CD4-positive, alpha-beta T cell treated with Interleukin-6 at 100 ng/mL for 8 hours (primary cell): ENCODE measurements around the gene ABTB2.

Source experiments
- DNase-seq: peaks from one replicate; pipeline ENCODE4 v3.0.0-alpha.2; 2020; ENCODE audit warnings: mixed read lengths, low spot score

Gene ABTB2

DNA sequence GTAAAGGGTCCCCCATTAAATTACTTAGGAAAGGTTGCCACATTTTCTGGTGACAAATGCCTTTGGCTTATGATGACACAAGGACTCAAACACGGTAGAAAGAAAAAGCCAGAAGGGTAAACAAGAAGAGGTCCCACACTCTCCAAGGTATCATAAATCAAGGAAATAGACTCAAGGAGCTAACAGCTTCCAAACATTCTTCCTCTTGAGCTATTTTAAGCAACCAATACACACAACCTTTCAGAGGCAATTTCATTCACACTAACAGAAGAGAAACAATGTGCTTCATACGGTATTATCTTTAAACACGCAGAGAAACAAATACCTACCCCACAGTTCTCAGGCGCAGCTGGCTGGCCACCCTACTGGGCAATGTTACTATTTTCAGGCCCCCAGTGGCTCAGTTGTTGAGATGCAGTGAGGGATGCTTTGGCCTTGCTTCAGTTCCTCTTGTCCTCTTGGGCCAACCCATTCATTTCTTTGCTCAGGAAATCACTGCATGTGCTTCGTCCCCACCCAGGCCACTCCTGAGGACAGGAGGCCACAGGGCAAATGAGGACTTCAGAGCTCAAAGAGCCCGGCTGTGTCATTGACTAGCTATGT is 15.8 kb downstream of the ABTB2 start:
- DNase-seq = no peak

DNA sequence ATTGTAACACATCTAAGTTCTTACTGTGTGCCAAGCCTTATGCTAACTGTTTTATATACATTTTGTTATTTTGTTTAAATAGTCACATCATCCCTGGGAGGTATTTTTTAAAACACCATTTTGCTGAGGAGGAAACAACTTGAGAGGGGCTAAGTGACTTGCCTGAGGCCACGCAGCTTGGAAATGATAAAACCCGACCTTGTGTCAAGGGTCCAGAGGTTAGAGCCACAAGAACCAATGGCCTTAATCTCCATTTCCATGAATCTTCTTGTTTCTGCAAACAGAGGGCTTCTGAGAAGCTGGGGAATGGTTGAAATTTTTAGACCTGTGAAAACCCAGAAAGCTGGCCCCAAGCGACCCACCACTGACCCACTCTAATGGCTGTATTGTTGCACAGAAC is 16.7 kb downstream of the ABTB2 start:
- no peak for DNase-seq

- DNase-seq = no peak
These were observed 17.2 kb downstream of the ABTB2 start for GRCh38 chr11:34340653-34341052.

GRCh38 chr11:34339149-34340064 is 18.4 kb downstream of the ABTB2 start:
- DNase-seq = no peak

- no peak for DNase-seq
These were observed 20.8 kb downstream of the ABTB2 start for GRCh38 chr11:34337016-34337415.

GRCh38 chr11:34335801-34336200 is 22.0 kb downstream of the ABTB2 start:
- DNase-seq = no peak

DNA sequence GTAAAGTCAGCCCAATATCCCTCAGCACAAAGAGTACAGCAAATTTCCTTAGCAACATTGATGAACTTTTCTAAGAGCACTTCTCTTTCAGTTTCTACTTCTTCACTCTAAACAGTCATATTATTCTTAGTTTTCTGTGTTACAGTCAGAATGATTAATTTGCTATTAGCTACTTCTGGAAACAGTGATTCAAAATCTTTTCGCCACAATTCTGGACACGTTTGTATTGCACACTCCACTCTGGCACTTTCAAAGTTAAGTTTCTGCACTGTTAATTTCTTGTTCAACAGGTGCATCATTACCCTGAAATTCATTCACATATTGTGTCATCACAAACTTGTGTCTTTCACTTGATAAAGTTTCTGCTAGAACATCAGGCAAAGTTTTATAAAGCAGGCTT is 22.5 kb downstream of the ABTB2 start:
- no peak for DNase-seq

DNA sequence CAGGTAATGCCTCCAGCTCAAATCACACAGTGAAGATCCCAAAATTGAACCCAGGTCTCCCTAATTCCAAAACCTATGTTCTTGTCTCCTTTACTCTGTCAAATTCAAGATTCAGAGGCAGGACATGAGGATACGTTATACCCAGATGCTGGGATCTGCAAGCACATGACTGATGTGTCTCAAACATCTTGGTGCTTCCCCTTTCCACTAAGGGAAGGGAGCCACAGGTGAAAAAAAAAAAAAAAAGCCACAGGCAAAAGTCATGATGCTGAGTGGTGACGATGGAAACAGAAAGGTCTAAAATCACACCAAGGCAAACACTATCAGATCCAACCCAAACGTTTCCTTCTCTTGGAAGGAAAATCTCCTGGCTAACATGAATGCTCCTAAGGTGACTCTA is 24.0 kb downstream of the ABTB2 start:
- no peak for DNase-seq

DNA sequence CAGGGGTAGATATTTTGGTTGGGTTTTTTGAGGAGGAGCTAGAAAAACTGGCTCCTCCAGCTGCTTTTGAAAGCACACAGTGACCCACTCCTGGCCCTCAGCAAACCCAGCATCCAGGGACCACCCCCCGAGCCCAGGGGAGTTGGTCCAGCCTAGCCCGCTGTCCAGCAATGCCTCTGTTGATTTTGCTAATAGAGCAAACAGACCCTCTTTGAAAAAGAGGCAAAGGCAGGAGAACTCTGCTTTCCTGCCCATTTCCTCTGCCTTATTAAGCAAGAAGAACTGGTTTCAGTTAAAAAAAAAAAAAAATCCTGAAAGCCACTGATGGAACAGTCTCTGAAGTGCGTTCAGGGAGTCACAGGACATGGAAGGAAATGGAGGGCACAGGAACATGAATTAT is 25.3 kb downstream of the ABTB2 start:
- no peak for DNase-seq

DNA sequence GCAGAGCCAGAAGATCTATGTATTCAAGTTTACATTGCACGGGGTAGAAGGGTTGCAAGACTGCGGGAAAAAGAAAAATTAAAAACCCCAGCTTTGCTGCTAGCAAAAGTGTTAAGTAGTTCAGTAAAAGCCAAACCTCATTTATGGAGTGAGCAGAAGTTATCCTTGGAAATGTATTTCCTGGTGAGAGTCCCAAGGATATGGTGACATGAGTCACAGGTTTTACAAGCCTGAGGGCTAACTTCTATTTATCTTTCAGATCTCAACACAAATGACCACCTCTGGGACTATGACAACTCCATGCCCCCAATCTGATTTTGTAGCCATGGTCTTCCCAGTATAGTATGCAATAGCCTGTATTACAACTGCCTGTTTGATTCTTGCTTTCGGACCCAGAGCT is 26.1 kb downstream of the ABTB2 start:
- no peak for DNase-seq

DNA sequence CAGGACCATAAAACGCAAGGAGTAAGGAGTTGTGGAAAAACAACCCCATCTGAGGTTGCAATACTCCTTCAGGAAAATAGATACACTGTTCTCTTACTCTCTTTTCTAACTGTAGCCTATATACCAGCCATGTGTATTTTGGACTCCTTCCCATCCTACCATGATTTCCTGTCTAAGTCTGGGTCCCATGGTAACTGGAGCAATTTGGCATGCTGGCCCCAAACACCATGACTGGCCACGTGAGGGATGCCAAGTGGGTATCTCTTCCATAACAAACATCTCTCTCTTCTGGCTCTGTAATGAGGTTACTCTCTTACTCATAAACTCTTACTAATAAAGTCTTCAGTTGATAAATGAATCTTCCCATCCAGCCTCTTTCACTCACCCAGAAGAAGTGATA is 26.5 kb downstream of the ABTB2 start:
- no peak for DNase-seq

GRCh38 chr11:34330653-34331052 is 27.2 kb downstream of the ABTB2 start:
- DNase-seq = no peak

DNA sequence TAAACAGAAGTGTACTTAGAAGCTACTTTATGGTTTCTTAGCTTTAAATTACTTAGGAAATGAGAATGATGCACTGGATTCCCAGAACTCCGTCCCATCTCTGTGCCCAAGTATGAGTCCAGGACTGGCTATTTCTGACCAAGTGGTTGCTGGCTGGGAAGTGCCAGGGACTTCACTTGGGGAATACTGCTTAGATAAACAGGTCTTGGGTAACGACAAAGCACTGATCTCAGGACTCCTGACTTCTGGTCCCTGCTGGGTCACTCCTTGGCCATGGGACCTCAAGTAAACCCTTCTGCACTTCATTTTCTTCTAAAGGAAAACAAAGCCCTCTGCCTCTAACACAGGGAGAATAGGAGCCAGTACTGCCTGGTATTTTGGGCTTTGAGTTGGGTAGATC is 27.9 kb downstream of the ABTB2 start:
- DNase-seq = no peak

DNA sequence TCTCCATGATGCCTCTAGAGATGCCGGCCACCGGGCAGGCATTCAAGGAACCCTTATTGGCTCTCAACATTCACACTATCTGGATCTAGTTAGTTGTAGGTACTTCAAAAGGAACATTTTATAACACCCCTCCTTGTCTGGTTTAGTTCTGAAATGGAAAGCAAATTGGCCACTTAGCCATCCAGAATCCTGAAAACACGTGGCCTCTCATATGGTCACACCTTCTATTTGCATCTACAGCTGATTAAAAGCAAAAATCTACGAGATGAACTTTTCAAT is 29.2 kb downstream of the ABTB2 start:
- DNase-seq = no peak

GRCh38 chr11:34327804-34328631 is 29.8 kb downstream of the ABTB2 start:
- DNase-seq = no peak

DNA sequence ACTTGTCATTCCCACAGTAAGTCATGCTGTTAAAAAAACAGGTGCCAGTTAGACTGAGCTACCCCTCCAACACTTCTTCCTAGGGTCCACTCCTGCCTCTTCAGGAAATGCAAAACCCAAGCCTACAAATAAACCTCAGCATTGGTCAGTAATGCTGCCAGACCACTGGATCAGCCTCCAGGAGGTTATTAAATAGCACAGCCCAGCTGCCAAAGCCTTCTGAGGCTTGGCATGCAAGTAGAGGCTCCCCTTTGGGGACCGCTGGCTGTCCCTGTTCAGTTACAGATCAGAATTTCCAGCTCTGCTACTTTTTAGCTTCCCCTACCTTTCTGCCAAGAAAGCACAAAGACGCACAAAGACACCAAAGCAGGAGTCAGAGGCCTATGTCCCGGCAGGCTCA is 33.3 kb downstream of the ABTB2 start:
- no peak for DNase-seq

GRCh38 chr11:34323601-34324000 is 34.2 kb downstream of the ABTB2 start:
- no peak for DNase-seq

DNA sequence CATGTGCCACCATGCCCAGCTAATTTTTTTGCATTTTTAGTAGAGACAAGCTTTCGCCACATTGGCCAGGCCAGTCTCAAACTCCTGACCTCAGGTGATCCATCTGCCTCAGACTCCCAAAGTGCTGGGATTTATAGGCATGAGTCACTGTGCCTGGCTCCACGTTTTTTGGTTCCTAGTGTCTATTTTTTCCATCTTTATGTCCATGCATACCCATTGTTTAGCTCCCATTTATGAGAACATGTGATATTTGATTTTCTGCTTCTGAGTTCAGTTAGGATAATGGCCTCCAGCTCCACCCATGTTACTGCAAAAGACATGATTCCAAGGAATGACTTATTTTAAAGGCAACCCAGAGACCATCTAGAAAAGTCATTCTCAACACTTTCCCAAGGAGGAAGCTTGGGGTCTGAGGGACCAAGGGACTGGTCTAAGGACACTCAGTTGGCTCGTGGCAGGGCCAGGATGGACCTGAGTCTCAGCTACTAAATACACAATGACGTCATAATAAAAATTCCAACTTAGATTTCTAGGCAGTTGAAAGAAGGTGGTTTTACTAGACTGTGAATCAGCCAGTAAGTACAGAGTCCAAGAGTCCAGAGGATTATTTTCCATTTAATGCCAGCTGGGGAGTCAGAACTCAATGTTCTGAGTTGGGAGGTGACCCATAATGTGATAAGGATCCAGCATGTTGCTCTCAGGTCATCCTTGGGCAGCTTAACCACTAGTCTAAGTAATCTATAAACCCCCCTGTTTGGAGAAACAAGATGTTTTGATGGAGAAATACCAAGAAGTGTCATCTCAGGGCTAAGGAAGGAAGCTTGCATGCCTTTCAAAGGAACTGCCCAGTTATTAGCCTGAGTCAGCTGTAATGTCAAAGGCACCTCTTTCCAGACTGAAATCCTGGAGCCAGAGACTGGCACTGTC is 39.4 kb downstream of the ABTB2 start:
- DNase-seq = no peak

DNA sequence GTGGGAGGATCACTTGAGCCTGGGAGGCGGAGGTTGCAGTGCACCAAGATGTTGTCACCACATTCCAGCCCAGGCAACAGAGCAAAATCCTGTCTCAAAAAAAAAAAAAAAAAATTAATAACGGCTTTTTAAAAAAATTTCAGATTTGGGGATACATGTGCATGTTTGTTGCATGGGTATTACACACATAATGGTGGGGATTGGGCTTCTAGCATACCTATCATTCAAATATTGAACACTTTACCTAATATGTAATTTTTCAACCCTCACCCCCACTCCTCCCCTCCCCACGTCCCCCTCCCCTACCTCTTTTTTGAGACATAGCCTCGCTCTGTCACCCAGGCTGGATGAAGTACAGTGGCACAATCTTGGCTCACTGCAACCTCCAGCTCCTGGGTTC is 40.1 kb downstream of the ABTB2 start:
- DNase-seq = no peak

DNA sequence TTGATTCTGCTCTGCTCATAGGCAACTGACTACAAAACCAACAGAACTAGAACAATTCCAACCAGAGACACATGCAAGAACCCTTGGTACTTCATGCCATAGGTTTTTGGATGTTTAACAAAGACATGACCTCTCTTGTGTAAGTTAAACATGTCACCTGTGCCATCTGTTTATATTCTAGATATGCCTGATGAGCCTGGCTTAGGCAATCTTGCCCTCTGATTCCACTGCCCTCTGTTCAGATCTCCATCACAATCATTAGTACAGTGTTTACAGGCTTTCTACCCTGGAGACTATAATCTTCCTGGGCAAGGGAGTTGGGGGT is 40.8 kb downstream of the ABTB2 start:
- no peak for DNase-seq

DNA sequence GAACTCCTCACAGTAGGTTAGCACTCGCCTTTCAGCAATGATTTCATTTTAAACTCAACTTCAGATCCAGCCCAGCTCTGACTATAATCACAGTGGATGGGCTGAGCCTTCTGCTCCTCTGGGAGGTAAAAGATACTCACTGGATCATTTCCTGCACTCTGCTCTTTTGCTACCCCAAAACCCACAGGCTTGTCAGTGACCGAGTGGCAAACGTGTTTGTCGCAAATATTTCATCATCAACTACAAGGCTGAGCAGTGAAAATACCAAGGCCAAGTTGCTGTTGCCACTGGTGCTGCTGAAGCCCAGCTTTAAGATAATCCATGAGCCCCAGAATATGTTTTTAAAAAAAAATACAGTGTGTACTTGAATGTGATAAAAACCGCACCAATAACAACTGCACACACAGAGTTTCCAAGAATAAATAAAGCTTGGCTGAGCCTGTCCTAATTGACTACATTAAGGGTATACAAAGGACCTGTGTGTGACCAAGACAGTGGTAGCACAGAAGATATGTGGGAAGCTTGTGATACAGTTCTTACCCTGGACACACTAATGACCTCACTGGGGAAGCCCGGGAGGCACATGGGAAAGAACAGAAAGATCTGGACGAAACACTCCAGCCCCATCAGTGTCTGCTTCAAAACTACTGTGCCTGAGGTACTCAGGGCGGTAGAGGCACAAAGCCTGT is 41.3 kb downstream of the ABTB2 start:
- no peak for DNase-seq

GRCh38 chr11:34315394-34315793 is 42.4 kb downstream of the ABTB2 start:
- DNase-seq = no peak
